ENCODE data around the gene COX7A1.

GRCh38 chr19:36163813-36164212, 11.6 kb upstream of the COX7A1 start:
- TF ChIP-seq CTCF (IDR thresholded peaks at IDR 0.05 in 2 of 3, conservative IDR thresholded peaks at IDR 0.05 in 1 of 3; ENCODE audit: control insufficient read depth in 2 of 3, extremely low read depth in 1 of 3, insufficient read depth in 1 of 3, low read depth in 3 of 3, low read length in 3 of 3) (no peak), BRCA1 (IDR thresholded peaks at IDR 0.05; ENCODE audit: low read depth, low read length) (no peak), ZNF217 (IDR thresholded peaks at IDR 0.05) (no peak), YY1 (IDR thresholded peaks at IDR 0.05; ENCODE audit: low read depth, low read length) (no peak), EP300 (IDR thresholded peaks at IDR 0.05; ENCODE audit: borderline replicate concordance in 1 of 2, control insufficient read depth in 1 of 2, low read depth in 2 of 2, low read length in 2 of 2) (no peak)
- TF ChIP-seq, protein P1, sequence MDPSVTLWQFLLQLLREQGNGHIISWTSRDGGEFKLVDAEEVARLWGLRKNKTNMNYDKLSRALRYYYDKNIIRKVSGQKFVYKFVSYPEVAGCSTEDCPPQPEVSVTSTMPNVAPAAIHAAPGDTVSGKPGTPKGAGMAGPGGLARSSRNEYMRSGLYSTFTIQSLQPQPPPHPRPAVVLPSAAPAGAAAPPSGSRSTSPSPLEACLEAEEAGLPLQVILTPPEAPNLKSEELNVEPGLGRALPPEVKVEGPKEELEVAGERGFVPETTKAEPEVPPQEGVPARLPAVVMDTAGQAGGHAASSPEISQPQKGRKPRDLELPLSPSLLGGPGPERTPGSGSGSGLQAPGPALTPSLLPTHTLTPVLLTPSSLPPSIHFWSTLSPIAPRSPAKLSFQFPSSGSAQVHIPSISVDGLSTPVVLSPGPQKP (IDR thresholded peaks at IDR 0.05; ENCODE audit: low read depth, low read length), result no peak
- TF ChIP-seq, protein P2, sequence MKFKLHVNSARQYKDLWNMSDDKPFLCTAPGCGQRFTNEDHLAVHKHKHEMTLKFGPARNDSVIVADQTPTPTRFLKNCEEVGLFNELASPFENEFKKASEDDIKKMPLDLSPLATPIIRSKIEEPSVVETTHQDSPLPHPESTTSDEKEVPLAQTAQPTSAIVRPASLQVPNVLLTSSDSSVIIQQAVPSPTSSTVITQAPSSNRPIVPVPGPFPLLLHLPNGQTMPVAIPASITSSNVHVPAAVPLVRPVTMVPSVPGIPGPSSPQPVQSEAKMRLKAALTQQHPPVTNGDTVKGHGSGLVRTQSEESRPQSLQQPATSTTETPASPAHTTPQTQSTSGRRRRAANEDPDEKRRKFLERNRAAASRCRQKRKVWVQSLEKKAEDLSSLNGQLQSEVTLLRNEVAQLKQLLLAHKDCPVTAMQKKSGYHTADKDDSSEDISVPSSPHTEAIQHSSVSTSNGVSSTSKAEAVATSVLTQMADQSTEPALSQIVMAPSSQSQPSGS (IDR thresholded peaks at IDR 0.05; ENCODE audit: low read length), result no peak

All from GM12878 (cell line).